Nephron (organoid): ENCODE measurements around the gene TDRD7.
"Not testable (repeated sequence)": the region's sequence is repeated elsewhere in the genome, so short reads cannot be mapped to it uniquely, and the experiment has no call there.

ENCODE experiments used
- H3K27ac Mint-ChIP-seq, 3 experiments: 2 replicates each; pipeline ENCODE4 v1.8.0; 2020; ENCODE audit warnings: mixed read lengths in 3 of 3, mild to moderate bottlenecking in 2 of 3, moderate library complexity in 1 of 3
- H3K27me3 Mint-ChIP-seq: 2 replicates; pipeline ENCODE4 v1.8.0; 2021; ENCODE audit warnings: low read depth, mild to moderate bottlenecking, moderate library complexity, mixed read lengths
- H3K36me3 Mint-ChIP-seq: 2 replicates; pipeline ENCODE4 v1.8.0; 2020; ENCODE audit warnings: low read depth, mixed read lengths
- H3K4me1 Mint-ChIP-seq: 2 replicates; pipeline ENCODE4 v1.8.0; 2020; ENCODE audit warnings: mixed read lengths
- H3K4me3 Mint-ChIP-seq, 3 experiments: 2 replicates each; pipeline ENCODE4 v1.8.0; 2020; ENCODE audit warnings: mild to moderate bottlenecking in 3 of 3, mixed read lengths in 3 of 3, moderate library complexity in 2 of 3
- H3K9me3 Mint-ChIP-seq: 2 replicates; pipeline ENCODE4 v1.8.0; 2020; ENCODE audit warnings: mixed read lengths
- CTCF ChIP-seq, 3 experiments: fragments of 200-600 bp; sonication (generic); IDR thresholded peaks; one replicate each; pipeline ENCODE4 v1.5.0; 2021; ENCODE audit warnings: antibody characterized with exemption in 3 of 3; ENCODE audit not compliant: unreplicated experiment in 3 of 3

The TDRD7 gene

GRCh38 chr9:97487861-97488260 is 76.0 kb downstream of the TDRD7 start:
- TF ChIP-seq CTCF (IDR thresholded peaks at IDR 0.05; ENCODE audit: unreplicated experiment in 3 of 3): no peak
- no peak overlapping the region for H3K27ac Mint-ChIP-seq
- H3K4me3 Mint-ChIP-seq: no peak overlapping the region
- peaks cover 16% of the 10 kb centered on the region for H3K27me3 Mint-ChIP-seq
- H3K36me3 Mint-ChIP-seq: peaks cover 15% of the 10 kb centered on the region
- peaks cover 17% of the 10 kb centered on the region for H3K9me3 Mint-ChIP-seq
- no peaks in the 10 kb centered on the region for H3K4me1 Mint-ChIP-seq

GRCh38 chr9:97491216-97491999 is 79.5 kb downstream of the TDRD7 start:
- TF ChIP-seq CTCF (IDR thresholded peaks at IDR 0.05; ENCODE audit: unreplicated experiment in 3 of 3): no peak
- Mint-ChIP-seq H3K4me1 (no peaks in the 10 kb centered on the region), H3K36me3 (peaks cover 17% of the 10 kb centered on the region), H3K27ac (no peak overlapping the region), H3K4me3 (no peak overlapping the region), H3K9me3 (peaks cover 17% of the 10 kb centered on the region), H3K27me3 (peaks cover 7% of the 10 kb centered on the region)

GRCh38 chr9:97497558-97498375 is 85.9 kb downstream of the TDRD7 start:
- H3K36me3 Mint-ChIP-seq: peaks cover 11% of the 10 kb centered on the region
- H3K4me1 Mint-ChIP-seq, H3K4me3 Mint-ChIP-seq, H3K27ac Mint-ChIP-seq: not testable (repeated sequence)
- peaks cover 39% of the 10 kb centered on the region for H3K27me3 Mint-ChIP-seq
- peaks cover 13% of the 10 kb centered on the region for H3K9me3 Mint-ChIP-seq

GRCh38 chr9:97498846-97499245 is 87.0 kb downstream of the TDRD7 start:
- H3K27ac Mint-ChIP-seq, H3K4me3 Mint-ChIP-seq: not testable (repeated sequence)
- H3K36me3 Mint-ChIP-seq: peaks cover 11% of the 10 kb centered on the region

GRCh38 chr9:97500263-97500662 is 88.4 kb downstream of the TDRD7 start:
- Mint-ChIP-seq H3K9me3 (peaks cover 13% of the 10 kb centered on the region), H3K4me1 (peaks cover 8% of the 10 kb centered on the region), H3K27me3 (peaks cover 39% of the 10 kb centered on the region), H3K4me3 (peak overlapping the region; percentile 62 to 86 (median 73)), H3K27ac (no peak overlapping the region), H3K36me3 (peaks cover 11% of the 10 kb centered on the region)
- TF ChIP-seq CTCF (IDR thresholded peaks at IDR 0.05; ENCODE audit: unreplicated experiment in 3 of 3): no peak

More at GRCh38 chr9:97498846-97499245, 87.0 kb downstream of the TDRD7 start:
- Mint-ChIP-seq H3K9me3 (peaks cover 13% of the 10 kb centered on the region), H3K27me3 (peaks cover 39% of the 10 kb centered on the region)
- not testable (repeated sequence) for H3K4me1 Mint-ChIP-seq

GRCh38 chr9:97500765-97501176 is 88.9 kb downstream of the TDRD7 start:
- Mint-ChIP-seq H3K27ac (no peak overlapping the region), H3K4me3 (peak overlapping the region; percentile 74 to 86 (median 86)), H3K9me3 (peaks cover 13% of the 10 kb centered on the region), H3K4me1 (peaks cover 8% of the 10 kb centered on the region), H3K36me3 (peaks cover 11% of the 10 kb centered on the region), H3K27me3 (peaks cover 39% of the 10 kb centered on the region)
- no peak for TF ChIP-seq CTCF (IDR thresholded peaks at IDR 0.05; ENCODE audit: unreplicated experiment in 3 of 3)
